ENCODE measurements around the gene ZNF354C. TPM values are rescaled to one million over a fixed set of nuclear protein-coding genes. Genes with fewer than 3 reads are reported as not detected.
A peak's percentile ranks its signal among the peaks of the same experiment; 100 is the strongest.

Gene ZNF354C
- total RNA-seq, 1 donor from 2014 or later: 29.8 TPM

DNA sequence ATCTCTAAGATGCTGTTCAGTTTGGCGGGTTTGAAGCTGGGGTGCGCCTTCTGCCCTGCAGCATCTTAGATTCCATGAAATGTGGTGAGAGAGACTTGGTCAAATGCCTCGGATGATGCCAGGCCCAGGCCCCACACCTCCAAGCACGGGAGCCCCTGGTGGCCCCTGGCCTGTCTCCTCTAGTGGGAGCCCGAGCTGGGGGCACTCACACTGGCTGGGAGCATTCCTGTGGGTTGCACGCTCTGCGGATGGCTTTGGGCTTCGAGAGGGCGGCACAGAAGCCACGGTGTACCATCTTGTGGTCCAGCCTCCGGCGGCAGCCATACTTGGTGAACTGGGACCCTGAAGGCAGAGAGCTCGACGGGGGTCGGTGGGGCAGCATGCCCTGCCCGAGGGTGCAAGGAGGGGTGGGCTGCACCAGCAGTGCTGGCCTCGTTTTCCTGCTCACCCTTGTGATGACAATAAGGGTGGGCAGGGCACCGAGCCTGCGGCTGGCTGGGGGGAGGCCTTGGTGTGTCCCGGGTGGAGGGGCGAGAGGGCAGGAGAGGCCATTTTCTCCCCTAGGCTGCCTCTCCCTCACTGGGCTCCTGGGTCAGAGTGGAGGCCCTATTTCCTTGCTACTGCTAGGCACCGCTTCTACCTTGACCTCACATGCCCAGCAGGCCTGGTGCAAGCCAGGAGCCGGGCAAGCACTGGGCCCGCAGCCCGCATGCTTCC lies 65.8 kb downstream of the ZNF354C start:
- H3K9me3 ChIP-seq (ENCODE audit: low read depth): no peaks in the 10 kb centered on the region
- no peak overlapping the region for H3K27ac Mint-ChIP-seq
- H3K4me2 ChIP-seq: no peak overlapping the region
- H4K20me1 ChIP-seq (ENCODE audit: low read depth): no peaks in the 10 kb centered on the region
- H3K4me1 ChIP-seq: no peaks in the 10 kb centered on the region
- H3K4me1 Mint-ChIP-seq: no peaks in the 10 kb centered on the region
- H3K9ac ChIP-seq: no peak overlapping the region
- H3F3A ChIP-seq (ENCODE audit: low read depth): no peaks in the 10 kb centered on the region
- no peaks in the 10 kb centered on the region for H3K36me3 Mint-ChIP-seq
- peaks cover 3% of the 10 kb centered on the region for H3K27me3 Mint-ChIP-seq (ENCODE audit: insufficient read depth, low read depth)
- TF ChIP-seq EZH2phosphoT487 (IDR thresholded peaks at IDR 0.05): no peak
- no peak for TF ChIP-seq EZH2 (IDR thresholded peaks at IDR 0.05)
- TF ChIP-seq, protein P1, sequence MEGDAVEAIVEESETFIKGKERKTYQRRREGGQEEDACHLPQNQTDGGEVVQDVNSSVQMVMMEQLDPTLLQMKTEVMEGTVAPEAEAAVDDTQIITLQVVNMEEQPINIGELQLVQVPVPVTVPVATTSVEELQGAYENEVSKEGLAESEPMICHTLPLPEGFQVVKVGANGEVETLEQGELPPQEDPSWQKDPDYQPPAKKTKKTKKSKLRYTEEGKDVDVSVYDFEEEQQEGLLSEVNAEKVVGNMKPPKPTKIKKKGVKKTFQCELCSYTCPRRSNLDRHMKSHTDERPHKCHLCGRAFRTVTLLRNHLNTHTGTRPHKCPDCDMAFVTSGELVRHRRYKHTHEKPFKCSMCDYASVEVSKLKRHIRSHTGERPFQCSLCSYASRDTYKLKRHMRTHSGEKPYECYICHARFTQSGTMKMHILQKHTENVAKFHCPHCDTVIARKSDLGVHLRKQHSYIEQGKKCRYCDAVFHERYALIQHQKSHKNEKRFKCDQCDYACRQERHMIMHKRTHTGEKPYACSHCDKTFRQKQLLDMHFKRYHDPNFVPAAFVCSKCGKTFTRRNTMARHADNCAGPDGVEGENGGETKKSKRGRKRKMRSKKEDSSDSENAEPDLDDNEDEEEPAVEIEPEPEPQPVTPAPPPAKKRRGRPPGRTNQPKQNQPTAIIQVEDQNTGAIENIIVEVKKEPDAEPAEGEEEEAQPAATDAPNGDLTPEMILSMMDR (IDR thresholded peaks at IDR 0.05): no peak
- no peak for DNase-seq (ENCODE audit: low spot score)
- no peak overlapping the region for H3K27ac ChIP-seq
- peaks cover 23% of the 10 kb centered on the region for H3K9me3 Mint-ChIP-seq
- H3K36me3 ChIP-seq: no peaks in the 10 kb centered on the region
- H3K27me3 ChIP-seq: no peaks in the 10 kb centered on the region
- no peak overlapping the region for H3K4me3 Mint-ChIP-seq
- no peak overlapping the region for H2AFZ ChIP-seq (replicated peaks)
- no peak overlapping the region for H3K4me3 ChIP-seq
- no peaks in the 10 kb centered on the region for H3K79me2 ChIP-seq (ENCODE audit: low read depth)

DNA sequence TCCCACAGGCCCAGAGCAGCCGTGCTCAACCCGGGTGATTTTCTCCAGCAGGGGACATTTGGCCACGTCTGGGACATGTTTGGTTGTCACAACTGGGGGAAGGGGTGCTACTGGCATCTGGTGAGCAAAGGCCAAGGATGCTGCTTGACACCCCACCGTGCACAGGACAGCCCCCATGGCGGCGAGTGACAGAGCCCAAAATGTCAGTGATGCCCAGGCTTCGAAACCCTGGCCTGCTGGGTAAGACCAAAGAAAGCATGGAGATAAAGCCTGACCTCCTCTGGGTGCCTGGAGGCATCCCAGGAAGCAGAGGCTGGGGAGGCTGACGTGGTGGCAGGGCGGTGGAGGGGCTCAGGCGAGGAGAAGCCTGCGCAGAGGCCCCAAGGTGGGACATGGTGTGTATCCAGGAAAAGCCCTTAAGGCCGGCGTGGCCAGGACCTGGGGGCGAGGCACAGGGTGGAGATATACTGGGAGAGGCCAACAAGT lies 66.4 kb downstream of the ZNF354C start:
- Histone ChIP-seq H3K27ac (no peak overlapping the region), H3K36me3 (no peaks in the 10 kb centered on the region), H3K9me3 (ENCODE audit: low read depth) (no peaks in the 10 kb centered on the region), H2AFZ (replicated peaks) (no peak overlapping the region), H3K4me1 (no peaks in the 10 kb centered on the region), H3K4me2 (no peak overlapping the region), H4K20me1 (ENCODE audit: low read depth) (no peaks in the 10 kb centered on the region), H3K79me2 (ENCODE audit: low read depth) (no peaks in the 10 kb centered on the region), H3K9ac (no peak overlapping the region), H3F3A (ENCODE audit: low read depth) (no peaks in the 10 kb centered on the region), H3K27me3 (no peaks in the 10 kb centered on the region), H3K4me3 (no peak overlapping the region)
- H3K27ac Mint-ChIP-seq: no peak overlapping the region
- no peaks in the 10 kb centered on the region for H3K36me3 Mint-ChIP-seq
- peaks cover 23% of the 10 kb centered on the region for H3K9me3 Mint-ChIP-seq
- H3K4me1 Mint-ChIP-seq: no peaks in the 10 kb centered on the region
- no peak overlapping the region for H3K4me3 Mint-ChIP-seq
- peaks cover 3% of the 10 kb centered on the region for H3K27me3 Mint-ChIP-seq (ENCODE audit: insufficient read depth, low read depth)
- TF ChIP-seq EZH2 (IDR thresholded peaks at IDR 0.05) (no peak), EZH2phosphoT487 (IDR thresholded peaks at IDR 0.05) (no peak)
- TF ChIP-seq, protein P1 (IDR thresholded peaks at IDR 0.05): no peak
- DNase-seq (ENCODE audit: low spot score): no peak

DNA sequence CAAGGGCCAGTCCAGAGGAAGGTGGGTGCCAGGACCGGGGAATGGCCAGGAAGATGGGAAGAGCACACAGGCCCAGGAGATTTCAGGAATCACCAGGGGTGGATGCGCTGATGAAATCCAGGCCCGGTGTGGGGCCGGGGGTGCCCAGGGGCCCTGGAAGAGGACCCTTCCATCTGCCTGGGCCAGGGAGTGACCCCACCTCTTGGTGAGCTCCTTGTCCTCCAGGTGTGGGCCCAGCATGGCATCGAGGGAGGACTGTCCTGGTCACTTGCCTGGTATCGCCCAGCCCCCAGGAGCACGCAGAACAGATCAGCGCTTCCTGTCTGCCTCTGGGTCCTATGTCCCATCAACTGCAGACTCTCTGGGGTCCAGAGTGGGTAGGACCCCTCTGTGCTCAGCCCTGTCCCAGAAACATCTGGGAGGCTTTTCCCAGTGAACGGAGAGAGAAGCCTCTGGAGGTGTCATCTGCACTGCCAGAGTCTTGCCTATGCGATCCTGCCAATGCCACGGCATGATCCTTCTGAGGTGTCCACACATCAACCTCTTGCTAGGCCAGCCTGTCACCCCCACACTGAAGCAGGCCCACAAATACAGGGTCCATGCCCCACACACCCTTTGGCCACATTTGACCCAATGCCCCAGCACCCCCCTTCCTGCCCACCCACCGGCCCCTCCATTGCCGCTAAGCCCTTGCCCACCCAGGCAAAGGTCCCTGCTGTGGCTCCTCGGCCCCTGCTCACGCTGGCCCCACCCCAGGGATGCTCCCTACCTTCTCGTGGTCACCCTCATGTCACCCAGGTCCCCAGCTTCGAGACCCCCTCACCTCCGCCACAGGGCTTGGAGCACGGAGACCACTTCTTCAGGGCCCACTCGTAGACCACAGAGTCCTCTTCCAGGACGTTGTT lies 67.2 kb downstream of the ZNF354C start:
- Mint-ChIP-seq H3K9me3 (peaks cover 23% of the 10 kb centered on the region), H3K27ac (peak overlapping the region; percentile 57), H3K4me3 (no peak overlapping the region), H3K4me1 (no peaks in the 10 kb centered on the region), H3K36me3 (no peaks in the 10 kb centered on the region), H3K27me3 (ENCODE audit: insufficient read depth, low read depth) (peaks cover 3% of the 10 kb centered on the region)
- no peak overlapping the region for H3K4me2 ChIP-seq
- DNase-seq (ENCODE audit: low spot score): no peak
- no peaks in the 10 kb centered on the region for H3F3A ChIP-seq (ENCODE audit: low read depth)
- H3K9me3 ChIP-seq (ENCODE audit: low read depth): no peaks in the 10 kb centered on the region
- no peak overlapping the region for H2AFZ ChIP-seq (replicated peaks)
- no peaks in the 10 kb centered on the region for H3K27me3 ChIP-seq
- H3K79me2 ChIP-seq (ENCODE audit: low read depth): no peaks in the 10 kb centered on the region
- no peak overlapping the region for H3K9ac ChIP-seq
- TF ChIP-seq EZH2phosphoT487 (IDR thresholded peaks at IDR 0.05): no peak
- TF ChIP-seq, protein P1 (IDR thresholded peaks at IDR 0.05): no peak
- H3K36me3 ChIP-seq: no peaks in the 10 kb centered on the region
- H3K27ac ChIP-seq: no peak overlapping the region
- no peaks in the 10 kb centered on the region for H3K4me1 ChIP-seq
- no peak overlapping the region for H3K4me3 ChIP-seq
- H4K20me1 ChIP-seq (ENCODE audit: low read depth): no peaks in the 10 kb centered on the region

All from neural progenitor cell (in vitro differentiated cells).